Activated T-helper 1 cell treated with anti-CD3 and anti-CD28 coated beads, Interleukin-2, amount 50 U/mL, for 16 hours (primary cell): ENCODE data around the gene GTF2F1.
"Not testable (repeated sequence)": the region's sequence is repeated elsewhere in the genome, so short reads cannot be mapped to it uniquely, and the experiment has no call there.

ENCODE experiments used
- DNase-seq, 2 donors: peaks; one replicate each; pipeline ENCODE4 v3.0.0-alpha.2; 2020; ENCODE audit warnings: low read depth in 1 of 2, low spot score in 1 of 2

GTF2F1 gene

GRCh38 chr19:6393074-6393982 lies at the start of gene GTF2F1:
TSS of gene GTF2F1 (minus strand) at chr19:6393164. CDS start at chr19:6392995, 169 bp downstream.
- peak; percentile 78 to 88 for DNase-seq

- DNase-seq, result no peak
Observed at GRCh38 chr19:6442087-6442688, 49.2 kb upstream of the GTF2F1 start.

GRCh38 chr19:6440905-6441304 lies 47.9 kb upstream of the GTF2F1 start:
- DNase-seq, result no peak

GRCh38 chr19:6439743-6440142 lies 46.8 kb upstream of the GTF2F1 start:
- no peak for DNase-seq

- no peak for DNase-seq
Observed at GRCh38 chr19:6433663-6434062, 40.7 kb upstream of the GTF2F1 start, which contains the start of gene SLC25A41. TSS of gene SLC25A41 (minus strand) at chr19:6433763. CDS start at chr19:6433693, 70 bp downstream.

GRCh38 chr19:6433165-6433564 lies 40.2 kb upstream of the GTF2F1 start:
- no peak for DNase-seq

GRCh38 chr19:6431891-6432290 lies 38.9 kb upstream of the GTF2F1 start:
- no peak for DNase-seq

GRCh38 chr19:6429419-6430221 lies 36.7 kb upstream of the GTF2F1 start:
- no peak for DNase-seq

- DNase-seq, result not testable (repeated sequence)
Observed at GRCh38 chr19:6428692-6429418, 35.9 kb upstream of the GTF2F1 start.

GRCh38 chr19:6427131-6427530 lies 34.2 kb upstream of the GTF2F1 start:
- DNase-seq, result no peak

GRCh38 chr19:6425732-6426620 lies 33.0 kb upstream of the GTF2F1 start:
- no peak for DNase-seq

- peak; percentile 95 to 99 for DNase-seq
Observed at GRCh38 chr19:6424939-6425731, 32.2 kb upstream of the GTF2F1 start.

- peak in 1 of 2 donors; percentile 34 for DNase-seq
Observed at GRCh38 chr19:6424195-6424938, 31.4 kb upstream of the GTF2F1 start, which contains the start of gene KHSRP. TSS of gene KHSRP (minus strand) at chr19:6424811. CDS start at chr19:6424701, 110 bp downstream.

- DNase-seq, result no peak
Observed at GRCh38 chr19:6423499-6424194, 30.7 kb upstream of the GTF2F1 start.

GRCh38 chr19:6421075-6422014 lies 28.4 kb upstream of the GTF2F1 start:
- no peak for DNase-seq

- no peak for DNase-seq
Observed at GRCh38 chr19:6418562-6418932, 25.6 kb upstream of the GTF2F1 start.
